ENCODE measurements around the gene OR52E2.

Gene OR52E2

GRCh38 chr11:5043380-5043779 lies 16.0 kb downstream of the OR52E2 start:
- intact Hi-C loops (cut with DNase I; ENCODE audit: low total_unique reads), result no loop called here
- Histone ChIP-seq H3K4me3 (no peak overlapping the region), H3K27ac (no peak overlapping the region), H3K36me3 (no peaks in the 10 kb centered on the region), H3K4me1 (no peaks in the 10 kb centered on the region), H3K27me3 (no peaks in the 10 kb centered on the region), H3K9me3 (no peaks in the 10 kb centered on the region)
- DNase-seq, result no peak
- no peak for TF ChIP-seq CTCF (IDR thresholded peaks at IDR 0.05)

GRCh38 chr11:5042091-5042490 lies 17.3 kb downstream of the OR52E2 start:
- intact Hi-C loops (cut with DNase I; ENCODE audit: low total_unique reads), result no loop called here
- no peaks in the 10 kb centered on the region for H3K4me1 ChIP-seq
- no peak overlapping the region for H3K4me3 ChIP-seq
- H3K27ac ChIP-seq, result no peak overlapping the region
- no peak for DNase-seq
- no peak for TF ChIP-seq CTCF (IDR thresholded peaks at IDR 0.05)
- no peaks in the 10 kb centered on the region for H3K36me3 ChIP-seq
- no peaks in the 10 kb centered on the region for H3K9me3 ChIP-seq
- no peaks in the 10 kb centered on the region for H3K27me3 ChIP-seq

DNA sequence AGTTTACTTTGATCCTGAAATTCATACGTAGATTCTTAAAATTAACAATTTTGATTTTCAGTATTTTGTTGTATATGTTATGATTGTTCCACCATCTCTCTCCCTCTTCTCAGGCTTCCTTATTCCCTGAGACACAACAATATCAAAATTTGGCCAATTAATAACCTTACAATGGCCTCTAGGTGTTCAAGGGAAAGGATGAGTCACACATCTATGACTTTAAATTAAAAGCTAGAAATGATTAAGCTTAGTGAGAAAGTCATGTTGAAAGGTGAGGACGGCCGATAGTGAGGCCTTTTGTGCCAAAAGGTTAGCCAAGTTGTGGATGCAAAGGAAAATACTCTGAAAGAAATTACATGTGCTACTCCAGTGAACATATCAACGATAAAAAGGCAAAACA lies 18.6 kb downstream of the OR52E2 start:
- H3K36me3 ChIP-seq, result no peaks in the 10 kb centered on the region
- no peak for TF ChIP-seq CTCF (IDR thresholded peaks at IDR 0.05)
- H3K27ac ChIP-seq, result no peak overlapping the region
- no peak overlapping the region for H3K4me3 ChIP-seq
- H3K27me3 ChIP-seq, result no peaks in the 10 kb centered on the region
- H3K9me3 ChIP-seq, result no peaks in the 10 kb centered on the region
- H3K4me1 ChIP-seq, result no peaks in the 10 kb centered on the region
- DNase-seq, result no peak
- intact Hi-C loops (cut with DNase I; ENCODE audit: low total_unique reads), result no loop called here

GRCh38 chr11:5038341-5038740 lies 21.1 kb downstream of the OR52E2 start:
- Histone ChIP-seq H3K27ac (no peak overlapping the region), H3K9me3 (no peaks in the 10 kb centered on the region), H3K4me1 (no peaks in the 10 kb centered on the region), H3K27me3 (no peaks in the 10 kb centered on the region), H3K4me3 (no peak overlapping the region), H3K36me3 (no peaks in the 10 kb centered on the region)
- no peak for DNase-seq
- TF ChIP-seq CTCF (IDR thresholded peaks at IDR 0.05), result no peak
- intact Hi-C loops (cut with DNase I; ENCODE audit: low total_unique reads), result no loop called here

DNA sequence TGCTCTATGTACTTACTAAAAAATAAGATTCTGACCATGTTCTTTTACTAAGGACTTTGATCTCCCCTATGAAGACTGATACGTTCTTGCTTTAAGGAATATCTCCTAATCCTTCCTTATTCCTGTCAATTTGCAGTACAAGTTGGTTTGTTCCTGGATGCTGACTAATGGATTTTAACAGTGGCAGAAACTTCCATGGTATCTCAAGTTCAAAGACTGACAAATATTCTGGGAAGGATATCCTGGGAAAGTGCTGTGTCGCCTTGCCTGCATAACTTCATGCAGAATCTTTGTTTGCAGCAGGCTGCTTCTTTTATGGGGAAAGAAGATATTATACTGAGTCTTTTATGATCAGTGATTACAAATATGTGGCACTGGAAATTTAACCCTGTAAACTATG lies 21.5 kb downstream of the OR52E2 start:
- TF ChIP-seq CTCF (IDR thresholded peaks at IDR 0.05), result no peak
- no peak overlapping the region for H3K4me3 ChIP-seq
- DNase-seq, result no peak
- H3K27me3 ChIP-seq, result no peaks in the 10 kb centered on the region
- intact Hi-C loops (cut with DNase I; ENCODE audit: low total_unique reads), result no loop called here
- no peak overlapping the region for H3K27ac ChIP-seq
- H3K9me3 ChIP-seq, result no peaks in the 10 kb centered on the region
- no peaks in the 10 kb centered on the region for H3K4me1 ChIP-seq
- H3K36me3 ChIP-seq, result no peaks in the 10 kb centered on the region

DNA sequence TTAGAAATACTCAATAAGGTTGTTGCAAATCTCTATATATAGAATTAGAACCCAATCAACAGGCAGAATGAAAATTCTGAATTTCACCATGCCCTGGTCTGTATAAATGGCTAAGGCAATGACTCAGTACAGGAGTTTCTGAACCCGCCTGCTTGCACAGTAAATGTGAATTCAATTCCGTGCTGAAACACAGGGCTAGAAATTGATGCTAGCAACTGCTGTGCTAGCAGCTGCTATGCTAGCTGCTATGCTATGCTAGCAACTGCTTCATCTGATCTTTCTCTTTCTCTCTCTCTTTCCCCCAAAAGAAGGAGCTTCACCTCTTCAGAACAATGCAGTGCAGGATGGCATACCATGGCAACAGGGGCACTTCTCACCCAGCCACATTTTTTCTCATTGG lies 22.8 kb downstream of the OR52E2 start:
- Histone ChIP-seq H3K36me3 (no peaks in the 10 kb centered on the region), H3K27me3 (no peaks in the 10 kb centered on the region), H3K27ac (no peak overlapping the region), H3K4me1 (no peaks in the 10 kb centered on the region), H3K9me3 (no peaks in the 10 kb centered on the region), H3K4me3 (no peak overlapping the region)
- TF ChIP-seq CTCF (IDR thresholded peaks at IDR 0.05), result no peak
- no peak for DNase-seq
- intact Hi-C loops (cut with DNase I; ENCODE audit: low total_unique reads), result no loop called here

Data from tibial artery (tissue), 4 donors.